ENCODE measurements around the gene LTK.

Gene LTK

GRCh38 chr15:41495736-41496599, 17.7 kb downstream of the LTK start:
- no peak for DNase-seq

GRCh38 chr15:41494922-41495735, 18.5 kb downstream of the LTK start:
- DNase-seq: no peak

DNA sequence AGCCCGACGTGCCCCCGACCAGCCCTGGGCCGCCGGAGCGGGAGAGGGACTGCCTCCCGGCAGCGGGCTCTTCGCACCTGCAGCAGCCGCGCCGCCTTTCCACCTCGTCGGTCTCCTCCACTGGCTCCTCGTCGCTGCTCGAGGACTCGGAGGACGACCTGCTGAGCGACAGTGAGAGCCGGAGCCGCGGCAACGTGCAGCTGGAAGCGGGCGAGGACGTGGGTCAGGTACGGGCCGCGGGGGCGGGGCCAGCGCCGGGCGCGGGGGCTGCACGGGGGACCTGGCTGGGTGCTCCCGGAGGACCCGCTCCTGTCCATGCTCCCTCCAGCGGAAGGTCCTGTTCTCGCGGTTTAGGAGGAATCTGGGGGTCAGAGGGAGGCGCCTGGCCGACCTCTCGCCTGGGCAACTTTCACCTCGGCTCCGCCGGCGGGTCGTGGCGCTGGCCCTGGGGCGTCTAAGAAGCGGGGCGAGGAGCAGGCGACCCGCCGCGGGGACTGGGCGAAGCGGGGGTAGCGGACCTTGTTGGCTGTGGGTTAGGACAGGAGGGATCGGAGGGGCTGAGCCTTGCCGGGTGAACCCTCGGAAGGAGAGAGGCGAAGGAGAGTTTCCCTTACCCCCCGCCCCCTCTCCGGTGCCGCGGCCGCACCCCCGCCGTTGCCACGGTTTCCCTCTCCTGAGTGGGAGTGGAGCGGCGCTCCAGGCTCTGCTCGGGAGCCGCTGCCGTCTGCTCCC, 19.3 kb downstream of the LTK start:
- no peak for DNase-seq

GRCh38 chr15:41493902-41494189, 19.8 kb downstream of the LTK start:
- DNase-seq: no peak

DNA sequence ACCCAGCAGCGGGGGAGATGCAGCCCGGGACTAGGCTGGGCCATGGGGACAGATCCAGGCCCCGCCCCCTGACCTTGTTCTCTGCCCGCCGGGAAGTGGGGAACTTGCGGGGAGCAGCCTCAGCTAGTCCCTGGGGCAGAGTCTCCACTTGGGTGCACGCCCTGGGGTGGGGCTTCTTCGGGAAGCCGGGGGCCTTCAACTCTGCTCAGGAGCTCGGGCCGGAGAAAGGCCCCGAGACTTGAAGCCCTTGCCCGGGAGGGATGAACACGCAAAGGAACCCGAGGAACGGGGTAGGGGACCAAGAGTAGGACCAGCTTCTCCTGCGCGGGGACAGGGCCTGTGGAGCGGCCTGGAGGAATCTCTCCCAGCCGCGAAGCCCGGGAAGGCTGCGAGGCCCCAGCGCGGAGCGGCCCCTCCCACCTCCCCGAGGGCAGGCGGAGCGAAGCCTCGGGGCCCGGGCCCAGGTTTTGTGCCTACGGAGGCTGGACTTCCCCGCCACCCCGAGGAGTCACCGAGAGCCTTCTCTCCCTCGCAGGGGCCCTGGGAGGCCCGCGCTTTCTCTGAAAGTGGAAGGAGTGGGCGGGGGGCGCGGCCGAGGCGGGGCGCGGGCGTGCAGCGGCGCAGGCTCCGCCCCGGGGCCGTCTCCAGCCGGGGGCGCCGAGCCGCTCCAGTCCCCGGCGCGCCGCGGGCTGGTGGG, 20.3 kb downstream of the LTK start, which contains the start of gene ITPKA:
ITPKA (plus strand) TSS at position 670 of the 697 bp plus-strand sequence. CDS start 54 bp downstream, outside the sequence.
- DNase-seq: peak; percentile 46

- no peak for DNase-seq
Observed at GRCh38 chr15:41492597-41493204, 20.9 kb downstream of the LTK start.

DNA sequence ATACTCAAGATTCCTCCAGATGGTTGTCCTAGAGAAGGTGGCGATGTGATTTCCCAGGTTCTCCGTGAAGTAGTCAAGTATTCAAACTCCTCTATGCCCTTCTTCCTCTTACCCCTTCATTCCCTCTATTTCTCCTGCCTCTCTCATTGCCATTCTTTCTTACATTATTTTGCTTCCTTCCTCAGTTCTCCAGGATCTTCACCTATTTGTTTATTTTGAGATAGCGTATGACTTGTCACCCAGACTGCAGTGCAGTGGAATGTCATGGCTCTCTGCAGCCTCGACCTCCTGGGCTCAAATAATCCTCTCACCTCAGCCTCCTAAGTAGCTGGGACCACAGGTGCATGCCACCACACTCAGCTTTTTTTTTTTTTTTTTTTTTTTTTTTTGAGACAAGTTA, 21.7 kb downstream of the LTK start:
- no peak for DNase-seq

DNA sequence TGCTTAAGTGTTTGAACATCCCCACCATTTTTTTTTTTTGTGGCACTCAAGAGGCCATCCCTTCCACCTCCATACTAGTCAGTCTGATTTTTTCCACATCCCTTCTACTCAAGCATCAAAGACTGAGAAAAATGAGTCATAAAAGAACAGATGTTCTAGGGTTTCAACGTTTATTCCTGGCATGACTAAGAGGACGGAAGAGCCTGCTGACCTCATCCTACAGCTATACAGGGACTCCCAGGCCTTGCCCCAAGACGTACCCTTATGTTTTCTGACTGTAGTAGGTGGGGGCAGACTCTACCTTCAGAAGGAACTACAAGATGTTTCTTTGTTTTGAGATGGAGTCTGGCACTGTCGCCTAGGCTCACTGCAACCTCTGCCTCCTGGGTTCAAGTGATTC, 23.3 kb downstream of the LTK start:
- no peak for DNase-seq

DNA sequence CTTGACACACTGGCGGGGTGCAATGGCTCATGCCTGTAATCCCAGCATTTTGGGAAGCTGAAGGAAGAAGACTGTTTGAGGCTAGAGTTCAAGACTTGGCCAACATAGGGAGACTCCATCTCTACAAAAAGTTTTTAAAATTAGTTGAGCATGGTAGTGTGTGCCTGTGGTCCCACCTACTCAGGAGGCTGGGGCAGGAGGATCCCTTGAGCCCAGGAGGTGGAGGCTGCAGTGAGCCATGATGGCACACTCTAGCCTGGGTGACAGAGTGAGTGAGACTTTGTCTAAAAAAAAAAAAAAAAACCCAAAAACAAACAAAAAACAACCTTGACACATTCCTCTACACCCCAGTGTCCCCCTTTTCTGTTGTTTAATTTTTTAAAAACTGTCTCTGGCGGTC, 24.0 kb downstream of the LTK start:
- DNase-seq: no peak

- no peak for DNase-seq
Observed at GRCh38 chr15:41487802-41488201, 25.8 kb downstream of the LTK start.

DNA sequence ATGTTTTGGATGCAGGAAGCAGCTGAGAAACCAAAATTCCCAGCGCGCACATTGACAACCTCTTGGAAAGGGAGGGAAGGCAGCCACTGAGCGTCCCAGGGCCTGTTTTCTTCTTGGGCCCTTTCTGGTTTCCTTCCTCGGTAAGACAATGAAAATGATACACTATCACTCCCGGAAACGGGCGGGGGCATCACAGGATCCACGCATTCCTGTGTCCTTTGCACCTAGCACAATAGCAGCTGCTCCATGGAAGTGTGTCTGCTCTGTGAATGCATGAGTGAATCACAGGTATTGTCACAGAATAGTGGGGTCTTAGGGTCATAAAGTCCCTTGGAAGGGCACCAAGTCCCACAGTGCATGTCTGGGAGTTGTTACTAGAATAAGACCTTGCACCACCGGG, 26.2 kb downstream of the LTK start:
- DNase-seq: no peak

- no peak for DNase-seq
Observed at GRCh38 chr15:41486286-41486685, 27.3 kb downstream of the LTK start.

DNA sequence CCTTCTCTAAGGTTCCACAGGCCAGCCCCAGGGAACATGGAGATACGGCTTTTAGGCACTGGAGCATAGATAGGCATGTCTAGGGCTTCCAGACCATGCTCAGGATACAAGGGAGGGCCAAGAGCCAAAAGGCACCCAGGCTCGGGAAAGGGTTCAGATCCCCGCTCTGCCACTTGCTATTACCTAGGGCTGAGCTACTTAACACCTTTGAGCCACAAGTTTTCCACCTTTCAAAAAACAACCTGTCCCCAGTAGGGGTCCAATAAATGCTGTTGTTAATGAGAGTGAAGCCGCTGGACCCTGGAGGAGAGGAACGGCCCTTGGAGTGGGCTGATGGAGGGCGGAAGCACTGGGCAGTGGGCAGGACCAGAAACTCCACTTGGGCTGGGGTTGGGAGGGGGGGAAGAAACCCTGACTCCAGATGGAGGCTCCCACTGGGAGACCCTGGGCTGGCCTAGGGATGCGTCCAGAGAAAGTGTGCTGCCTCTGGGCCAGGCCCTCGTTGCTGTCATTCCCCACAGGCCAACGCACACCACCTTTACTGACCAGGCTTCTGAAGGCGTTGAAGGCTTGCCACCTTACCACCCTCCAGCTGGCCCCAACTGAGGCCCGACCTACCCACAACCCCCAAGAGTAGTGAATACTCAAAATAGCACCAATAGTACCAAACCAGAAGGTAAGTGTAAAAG, 28.5 kb downstream of the LTK start:
- no peak for DNase-seq

- no peak for DNase-seq
Observed at GRCh38 chr15:41483519-41483918, 30.1 kb downstream of the LTK start.

DNA sequence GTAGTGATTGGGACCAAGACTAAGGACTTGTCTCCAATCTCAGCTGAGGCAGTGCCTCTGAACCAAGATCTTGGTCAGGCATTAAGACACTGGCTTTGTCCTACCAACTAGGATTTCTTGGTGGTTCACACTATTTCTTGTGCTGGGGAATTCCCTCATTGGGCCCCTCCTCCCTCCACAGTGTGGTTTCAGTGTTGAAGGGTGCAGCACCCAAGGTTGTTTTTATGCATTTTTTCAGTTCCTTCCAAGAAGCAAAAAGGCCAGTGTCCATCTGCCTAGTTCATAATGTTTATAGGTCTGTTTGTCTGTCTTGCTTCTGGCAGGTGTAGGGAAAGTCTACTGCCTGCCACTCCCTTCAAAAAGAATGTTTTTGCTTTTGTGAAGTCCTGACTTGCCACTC, 30.5 kb downstream of the LTK start:
- DNase-seq: no peak

- DNase-seq: no peak
Observed at GRCh38 chr15:41482110-41482877, 31.3 kb downstream of the LTK start.

GRCh38 chr15:41480396-41481140, 33.1 kb downstream of the LTK start:
- no peak for DNase-seq

- no peak for DNase-seq
Observed at GRCh38 chr15:41476416-41477048, 37.1 kb downstream of the LTK start.

DNA sequence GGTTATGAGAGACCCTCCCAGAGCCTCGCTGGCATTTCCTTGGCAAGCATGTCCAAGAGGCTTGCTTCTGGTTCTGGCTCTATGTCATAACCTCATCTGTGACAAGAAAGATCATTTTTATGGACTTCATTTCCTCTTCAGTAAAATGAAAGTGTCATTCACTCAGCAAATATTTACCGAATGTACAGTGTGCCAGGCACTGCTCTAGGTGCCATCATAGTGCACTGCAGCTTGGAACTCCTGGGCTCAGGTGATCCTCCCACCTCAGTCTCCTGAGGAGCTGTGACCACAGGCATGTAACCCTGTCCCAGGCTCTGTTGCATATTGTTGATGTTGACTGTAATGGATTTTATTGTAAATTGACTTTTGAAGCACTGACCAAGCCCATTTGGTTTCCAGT, 38.7 kb downstream of the LTK start:
- no peak for DNase-seq

DNA sequence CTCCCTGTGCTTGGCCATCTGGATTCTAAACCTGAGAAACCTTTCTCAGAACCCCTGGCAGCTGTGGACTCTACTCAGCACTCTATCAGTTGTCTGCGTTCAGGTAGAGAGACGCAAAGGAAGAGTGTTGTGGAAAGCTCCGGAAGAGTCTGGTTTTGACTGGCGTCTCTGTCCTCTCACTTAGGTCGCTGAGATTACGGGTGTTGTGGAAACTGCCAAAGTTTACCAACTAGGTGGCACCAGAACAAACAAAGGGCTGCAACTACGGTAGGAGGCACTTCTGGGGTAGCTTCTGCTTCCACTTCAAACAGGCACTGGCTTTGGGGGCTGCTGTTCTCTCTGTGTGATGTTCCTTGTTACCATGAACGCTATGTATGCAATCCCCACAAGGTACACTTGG, 39.2 kb downstream of the LTK start:
- no peak for DNase-seq

Measured in NCI-H1694 treated with DMSO at 0.1 percent for 48 hours (cell line).